ENCODE results near the gene EXOC3.

DNA sequence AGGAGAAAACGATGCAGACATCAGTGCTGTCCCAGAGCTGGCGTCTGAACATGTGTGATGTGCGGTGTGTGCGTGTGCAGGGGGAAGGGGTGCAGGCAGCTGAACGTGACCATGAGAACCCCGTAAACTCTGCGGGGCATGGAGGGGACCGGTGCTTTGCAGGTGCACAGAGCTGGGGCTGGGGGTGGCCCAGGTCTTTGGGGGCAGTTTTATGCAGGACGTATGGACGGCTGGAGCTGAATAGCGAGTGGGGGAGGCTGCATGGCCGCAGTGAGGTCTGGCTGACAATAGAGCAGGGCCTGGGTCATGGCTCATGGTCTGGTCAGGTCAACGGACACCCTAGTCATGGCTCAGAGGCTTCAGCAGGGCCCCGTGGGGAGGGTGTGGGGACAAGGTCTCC lies 3.3 kb upstream of the EXOC3 start:
- no peak for TF ChIP-seq EP300 (IDR thresholded peaks at IDR 0.05)
- no peak for TF ChIP-seq POLR2A (IDR thresholded peaks at IDR 0.05)
- TF ChIP-seq, protein P1, sequence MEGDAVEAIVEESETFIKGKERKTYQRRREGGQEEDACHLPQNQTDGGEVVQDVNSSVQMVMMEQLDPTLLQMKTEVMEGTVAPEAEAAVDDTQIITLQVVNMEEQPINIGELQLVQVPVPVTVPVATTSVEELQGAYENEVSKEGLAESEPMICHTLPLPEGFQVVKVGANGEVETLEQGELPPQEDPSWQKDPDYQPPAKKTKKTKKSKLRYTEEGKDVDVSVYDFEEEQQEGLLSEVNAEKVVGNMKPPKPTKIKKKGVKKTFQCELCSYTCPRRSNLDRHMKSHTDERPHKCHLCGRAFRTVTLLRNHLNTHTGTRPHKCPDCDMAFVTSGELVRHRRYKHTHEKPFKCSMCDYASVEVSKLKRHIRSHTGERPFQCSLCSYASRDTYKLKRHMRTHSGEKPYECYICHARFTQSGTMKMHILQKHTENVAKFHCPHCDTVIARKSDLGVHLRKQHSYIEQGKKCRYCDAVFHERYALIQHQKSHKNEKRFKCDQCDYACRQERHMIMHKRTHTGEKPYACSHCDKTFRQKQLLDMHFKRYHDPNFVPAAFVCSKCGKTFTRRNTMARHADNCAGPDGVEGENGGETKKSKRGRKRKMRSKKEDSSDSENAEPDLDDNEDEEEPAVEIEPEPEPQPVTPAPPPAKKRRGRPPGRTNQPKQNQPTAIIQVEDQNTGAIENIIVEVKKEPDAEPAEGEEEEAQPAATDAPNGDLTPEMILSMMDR (IDR thresholded peaks at IDR 0.05): no peak

All from sigmoid colon (tissue), 4 donors.